Measurements from ENCODE around the gene DENND1A. TPM values are rescaled to one million over a fixed set of nuclear protein-coding genes. Genes with fewer than 3 reads are reported as not detected.

Gene DENND1A
- total RNA-seq, 1 experiment from 2014 or later = 23.5 TPM

DNA sequence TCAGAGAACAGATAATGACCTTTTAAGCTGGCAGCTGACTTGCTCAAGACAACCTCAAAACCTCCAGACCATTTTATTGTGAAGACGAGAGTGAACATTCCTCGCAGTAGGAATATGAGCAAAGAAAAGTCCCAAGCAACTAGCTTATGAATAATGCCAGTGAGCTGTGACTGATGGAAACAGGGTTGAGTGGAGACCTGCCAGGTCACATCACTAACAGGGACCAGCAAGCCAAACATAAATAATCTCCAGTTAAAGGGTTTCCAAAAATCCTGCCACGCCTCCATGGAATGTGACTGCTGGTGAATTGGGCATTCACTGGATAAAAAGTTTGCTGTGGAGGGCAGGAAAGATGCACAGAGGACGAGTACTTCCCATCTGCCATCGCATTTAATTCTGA lies 388.5 kb downstream of the DENND1A start (continued):
- TF ChIP-seq, protein P1, sequence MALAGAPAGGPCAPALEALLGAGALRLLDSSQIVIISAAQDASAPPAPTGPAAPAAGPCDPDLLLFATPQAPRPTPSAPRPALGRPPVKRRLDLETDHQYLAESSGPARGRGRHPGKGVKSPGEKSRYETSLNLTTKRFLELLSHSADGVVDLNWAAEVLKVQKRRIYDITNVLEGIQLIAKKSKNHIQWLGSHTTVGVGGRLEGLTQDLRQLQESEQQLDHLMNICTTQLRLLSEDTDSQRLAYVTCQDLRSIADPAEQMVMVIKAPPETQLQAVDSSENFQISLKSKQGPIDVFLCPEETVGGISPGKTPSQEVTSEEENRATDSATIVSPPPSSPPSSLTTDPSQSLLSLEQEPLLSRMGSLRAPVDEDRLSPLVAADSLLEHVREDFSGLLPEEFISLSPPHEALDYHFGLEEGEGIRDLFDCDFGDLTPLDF (CRISPR knock-in tag; IDR thresholded peaks at IDR 0.05) = no peak
- TF ChIP-seq CREM (CRISPR knock-in tag; IDR thresholded peaks at IDR 0.05) (no peak), ZBTB21 (CRISPR knock-in tag; IDR thresholded peaks at IDR 0.05; ENCODE audit: borderline replicate concordance) (no peak), GTF2I (CRISPR knock-in tag; conservative IDR thresholded peaks at IDR 0.05) (no peak), NFYB (CRISPR knock-in tag; conservative IDR thresholded peaks at IDR 0.05; ENCODE audit: low read depth) (no peak)
- TF ChIP-seq, protein P2, sequence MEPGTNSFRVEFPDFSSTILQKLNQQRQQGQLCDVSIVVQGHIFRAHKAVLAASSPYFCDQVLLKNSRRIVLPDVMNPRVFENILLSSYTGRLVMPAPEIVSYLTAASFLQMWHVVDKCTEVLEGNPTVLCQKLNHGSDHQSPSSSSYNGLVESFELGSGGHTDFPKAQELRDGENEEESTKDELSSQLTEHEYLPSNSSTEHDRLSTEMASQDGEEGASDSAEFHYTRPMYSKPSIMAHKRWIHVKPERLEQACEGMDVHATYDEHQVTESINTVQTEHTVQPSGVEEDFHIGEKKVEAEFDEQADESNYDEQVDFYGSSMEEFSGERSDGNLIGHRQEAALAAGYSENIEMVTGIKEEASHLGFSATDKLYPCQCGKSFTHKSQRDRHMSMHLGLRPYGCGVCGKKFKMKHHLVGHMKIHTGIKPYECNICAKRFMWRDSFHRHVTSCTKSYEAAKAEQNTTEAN (CRISPR knock-in tag; IDR thresholded peaks at IDR 0.05) = no peak
- TF ChIP-seq, protein P3, sequence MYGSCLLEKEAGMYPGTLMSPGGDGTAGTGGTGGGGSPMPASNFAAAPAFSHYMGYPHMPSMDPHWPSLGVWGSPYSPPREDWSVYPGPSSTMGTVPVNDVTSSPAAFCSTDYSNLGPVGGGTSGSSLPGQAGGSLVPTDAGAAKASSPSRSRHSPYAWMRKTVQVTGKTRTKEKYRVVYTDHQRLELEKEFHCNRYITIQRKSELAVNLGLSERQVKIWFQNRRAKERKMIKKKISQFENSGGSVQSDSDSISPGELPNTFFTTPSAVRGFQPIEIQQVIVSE (CRISPR knock-in tag; IDR thresholded peaks at IDR 0.05; ENCODE audit: borderline replicate concordance) = no peak

DNA sequence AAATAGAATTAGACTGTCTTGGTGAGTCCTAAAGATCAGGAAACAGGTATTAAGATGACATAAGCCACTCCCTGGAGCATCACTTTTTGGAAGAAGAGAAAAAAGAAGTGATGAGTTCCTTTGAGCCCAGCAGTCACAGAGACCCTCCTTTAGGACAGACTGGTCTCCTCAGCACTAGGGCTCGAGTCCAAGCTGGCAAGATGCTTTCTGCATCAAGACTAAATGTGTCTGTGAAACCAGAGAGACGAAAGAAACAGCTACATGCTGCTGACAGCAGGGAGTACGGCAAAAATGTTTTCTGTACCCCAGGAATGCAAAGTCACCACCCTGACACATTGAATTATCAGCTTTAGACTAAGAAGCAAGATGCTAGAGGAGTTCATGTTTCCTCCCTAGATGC lies 389.5 kb downstream of the DENND1A start:
- ATAC-seq = no peak
- H3K27ac Mint-ChIP-seq = no peak overlapping the region
- H3K4me1 Mint-ChIP-seq = peaks cover 6% of the 10 kb centered on the region
- H3K36me3 Mint-ChIP-seq = no peaks in the 10 kb centered on the region
- CTCF ChIA-PET = interaction anchor here (1.0 kb wide), 1 partner anchor 501 kb away, joined by 3 read pairs; no protein-coding TSS in a partner anchor
- no peaks in the 10 kb centered on the region for H3K27me3 Mint-ChIP-seq (ENCODE audit: low read depth)
- H3K9me3 Mint-ChIP-seq = no peaks in the 10 kb centered on the region
- TF ChIP-seq FOXK1 (CRISPR knock-in tag; IDR thresholded peaks at IDR 0.05) = no peak
- TF ChIP-seq, protein P4, sequence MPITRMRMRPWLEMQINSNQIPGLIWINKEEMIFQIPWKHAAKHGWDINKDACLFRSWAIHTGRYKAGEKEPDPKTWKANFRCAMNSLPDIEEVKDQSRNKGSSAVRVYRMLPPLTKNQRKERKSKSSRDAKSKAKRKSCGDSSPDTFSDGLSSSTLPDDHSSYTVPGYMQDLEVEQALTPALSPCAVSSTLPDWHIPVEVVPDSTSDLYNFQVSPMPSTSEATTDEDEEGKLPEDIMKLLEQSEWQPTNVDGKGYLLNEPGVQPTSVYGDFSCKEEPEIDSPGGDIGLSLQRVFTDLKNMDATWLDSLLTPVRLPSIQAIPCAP (CRISPR knock-in tag; IDR thresholded peaks at IDR 0.05) = no peak
- TF ChIP-seq, protein P5, sequence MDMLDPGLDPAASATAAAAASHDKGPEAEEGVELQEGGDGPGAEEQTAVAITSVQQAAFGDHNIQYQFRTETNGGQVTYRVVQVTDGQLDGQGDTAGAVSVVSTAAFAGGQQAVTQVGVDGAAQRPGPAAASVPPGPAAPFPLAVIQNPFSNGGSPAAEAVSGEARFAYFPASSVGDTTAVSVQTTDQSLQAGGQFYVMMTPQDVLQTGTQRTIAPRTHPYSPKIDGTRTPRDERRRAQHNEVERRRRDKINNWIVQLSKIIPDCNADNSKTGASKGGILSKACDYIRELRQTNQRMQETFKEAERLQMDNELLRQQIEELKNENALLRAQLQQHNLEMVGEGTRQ (CRISPR knock-in tag; IDR thresholded peaks at IDR 0.05) = no peak
- no peak for TF ChIP-seq PRRX2 (CRISPR knock-in tag; IDR thresholded peaks at IDR 0.05)
- TF ChIP-seq, protein P3 (CRISPR knock-in tag; IDR thresholded peaks at IDR 0.05; ENCODE audit: borderline replicate concordance) = no peak
- TF ChIP-seq SP1 (CRISPR knock-in tag; conservative IDR thresholded peaks at IDR 0.05) = no peak
- no peak for TF ChIP-seq TCF7 (CRISPR knock-in tag; IDR thresholded peaks at IDR 0.05; ENCODE audit: low read depth)
- TF ChIP-seq, protein P6, sequence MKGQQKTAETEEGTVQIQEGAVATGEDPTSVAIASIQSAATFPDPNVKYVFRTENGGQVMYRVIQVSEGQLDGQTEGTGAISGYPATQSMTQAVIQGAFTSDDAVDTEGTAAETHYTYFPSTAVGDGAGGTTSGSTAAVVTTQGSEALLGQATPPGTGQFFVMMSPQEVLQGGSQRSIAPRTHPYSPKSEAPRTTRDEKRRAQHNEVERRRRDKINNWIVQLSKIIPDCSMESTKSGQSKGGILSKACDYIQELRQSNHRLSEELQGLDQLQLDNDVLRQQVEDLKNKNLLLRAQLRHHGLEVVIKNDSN (CRISPR knock-in tag; IDR thresholded peaks at IDR 0.05) = no peak
- no peak for TF ChIP-seq ZNF317 (CRISPR knock-in tag; IDR thresholded peaks at IDR 0.05; ENCODE audit: borderline replicate concordance, low read depth)
- no peak for TF ChIP-seq JAZF1 (CRISPR knock-in tag; IDR thresholded peaks at IDR 0.05)
- TF ChIP-seq, protein P7, sequence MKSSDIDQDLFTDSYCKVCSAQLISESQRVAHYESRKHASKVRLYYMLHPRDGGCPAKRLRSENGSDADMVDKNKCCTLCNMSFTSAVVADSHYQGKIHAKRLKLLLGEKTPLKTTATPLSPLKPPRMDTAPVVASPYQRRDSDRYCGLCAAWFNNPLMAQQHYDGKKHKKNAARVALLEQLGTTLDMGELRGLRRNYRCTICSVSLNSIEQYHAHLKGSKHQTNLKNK (CRISPR knock-in tag; IDR thresholded peaks at IDR 0.05) = no peak
- TF ChIP-seq CREM (CRISPR knock-in tag; IDR thresholded peaks at IDR 0.05) = no peak
- TF ChIP-seq, protein P8, sequence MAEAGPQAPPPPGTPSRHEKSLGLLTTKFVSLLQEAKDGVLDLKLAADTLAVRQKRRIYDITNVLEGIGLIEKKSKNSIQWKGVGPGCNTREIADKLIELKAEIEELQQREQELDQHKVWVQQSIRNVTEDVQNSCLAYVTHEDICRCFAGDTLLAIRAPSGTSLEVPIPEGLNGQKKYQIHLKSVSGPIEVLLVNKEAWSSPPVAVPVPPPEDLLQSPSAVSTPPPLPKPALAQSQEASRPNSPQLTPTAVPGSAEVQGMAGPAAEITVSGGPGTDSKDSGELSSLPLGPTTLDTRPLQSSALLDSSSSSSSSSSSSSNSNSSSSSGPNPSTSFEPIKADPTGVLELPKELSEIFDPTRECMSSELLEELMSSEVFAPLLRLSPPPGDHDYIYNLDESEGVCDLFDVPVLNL (CRISPR knock-in tag; IDR thresholded peaks at IDR 0.05; ENCODE audit: borderline replicate concordance, low read depth) = no peak
- no peak for TF ChIP-seq OVOL2 (CRISPR knock-in tag; IDR thresholded peaks at IDR 0.05; ENCODE audit: borderline replicate concordance)
- TF ChIP-seq ETV6 (CRISPR knock-in tag; IDR thresholded peaks at IDR 0.05) = no peak
- TF ChIP-seq, protein P2 (CRISPR knock-in tag; IDR thresholded peaks at IDR 0.05) = no peak
- no peak for TF ChIP-seq ZNF219 (CRISPR knock-in tag; IDR thresholded peaks at IDR 0.05; ENCODE audit: borderline replicate concordance)
- no peak for TF ChIP-seq KAT7 (CRISPR knock-in tag; IDR thresholded peaks at IDR 0.05; ENCODE audit: borderline replicate concordance)
- POLR2A ChIA-PET = interaction anchor here (0.8 kb wide), 1 partner anchor 123 kb away, joined by 3 read pairs; no protein-coding TSS in a partner anchor
- no peak for DNase-seq (ENCODE audit: low spot score)
- no peak overlapping the region for H3K4me3 Mint-ChIP-seq
